ENCODE results near the gene MMP23B.

MMP23B gene

DNA sequence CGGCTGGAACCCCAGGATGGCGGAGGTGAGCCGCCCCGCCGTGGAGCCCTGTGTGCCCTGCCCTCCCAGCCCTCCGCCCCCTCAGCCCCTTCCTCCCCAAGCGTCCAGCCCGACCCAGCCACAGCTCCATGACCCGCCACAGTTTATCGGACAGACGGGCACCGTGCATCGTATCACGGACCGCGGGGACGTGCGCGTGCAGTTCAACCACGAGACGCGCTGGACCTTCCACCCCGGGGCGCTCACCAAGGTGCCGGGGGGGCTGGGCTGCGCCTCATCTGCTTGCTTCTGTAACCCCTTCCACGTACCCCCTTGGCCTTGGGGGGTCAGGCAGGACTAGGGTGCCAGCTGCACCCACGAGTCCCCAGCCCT, 6.6 kb upstream of the MMP23B start:
- TF ChIP-seq RAD21 (IDR thresholded peaks at IDR 0.05; ENCODE audit: low read depth) (no peak), TAF1 (IDR thresholded peaks at IDR 0.05; ENCODE audit: low read depth) (no peak), CEBPB (IDR thresholded peaks at IDR 0.05) (no peak)
- TF ChIP-seq, protein P1, sequence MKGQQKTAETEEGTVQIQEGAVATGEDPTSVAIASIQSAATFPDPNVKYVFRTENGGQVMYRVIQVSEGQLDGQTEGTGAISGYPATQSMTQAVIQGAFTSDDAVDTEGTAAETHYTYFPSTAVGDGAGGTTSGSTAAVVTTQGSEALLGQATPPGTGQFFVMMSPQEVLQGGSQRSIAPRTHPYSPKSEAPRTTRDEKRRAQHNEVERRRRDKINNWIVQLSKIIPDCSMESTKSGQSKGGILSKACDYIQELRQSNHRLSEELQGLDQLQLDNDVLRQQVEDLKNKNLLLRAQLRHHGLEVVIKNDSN (IDR thresholded peaks at IDR 0.05) = no peak
- TF ChIP-seq, protein P2, sequence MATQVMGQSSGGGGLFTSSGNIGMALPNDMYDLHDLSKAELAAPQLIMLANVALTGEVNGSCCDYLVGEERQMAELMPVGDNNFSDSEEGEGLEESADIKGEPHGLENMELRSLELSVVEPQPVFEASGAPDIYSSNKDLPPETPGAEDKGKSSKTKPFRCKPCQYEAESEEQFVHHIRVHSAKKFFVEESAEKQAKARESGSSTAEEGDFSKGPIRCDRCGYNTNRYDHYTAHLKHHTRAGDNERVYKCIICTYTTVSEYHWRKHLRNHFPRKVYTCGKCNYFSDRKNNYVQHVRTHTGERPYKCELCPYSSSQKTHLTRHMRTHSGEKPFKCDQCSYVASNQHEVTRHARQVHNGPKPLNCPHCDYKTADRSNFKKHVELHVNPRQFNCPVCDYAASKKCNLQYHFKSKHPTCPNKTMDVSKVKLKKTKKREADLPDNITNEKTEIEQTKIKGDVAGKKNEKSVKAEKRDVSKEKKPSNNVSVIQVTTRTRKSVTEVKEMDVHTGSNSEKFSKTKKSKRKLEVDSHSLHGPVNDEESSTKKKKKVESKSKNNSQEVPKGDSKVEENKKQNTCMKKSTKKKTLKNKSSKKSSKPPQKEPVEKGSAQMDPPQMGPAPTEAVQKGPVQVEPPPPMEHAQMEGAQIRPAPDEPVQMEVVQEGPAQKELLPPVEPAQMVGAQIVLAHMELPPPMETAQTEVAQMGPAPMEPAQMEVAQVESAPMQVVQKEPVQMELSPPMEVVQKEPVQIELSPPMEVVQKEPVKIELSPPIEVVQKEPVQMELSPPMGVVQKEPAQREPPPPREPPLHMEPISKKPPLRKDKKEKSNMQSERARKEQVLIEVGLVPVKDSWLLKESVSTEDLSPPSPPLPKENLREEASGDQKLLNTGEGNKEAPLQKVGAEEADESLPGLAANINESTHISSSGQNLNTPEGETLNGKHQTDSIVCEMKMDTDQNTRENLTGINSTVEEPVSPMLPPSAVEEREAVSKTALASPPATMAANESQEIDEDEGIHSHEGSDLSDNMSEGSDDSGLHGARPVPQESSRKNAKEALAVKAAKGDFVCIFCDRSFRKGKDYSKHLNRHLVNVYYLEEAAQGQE (IDR thresholded peaks at IDR 0.05; ENCODE audit: low read depth) = no peak

DNA sequence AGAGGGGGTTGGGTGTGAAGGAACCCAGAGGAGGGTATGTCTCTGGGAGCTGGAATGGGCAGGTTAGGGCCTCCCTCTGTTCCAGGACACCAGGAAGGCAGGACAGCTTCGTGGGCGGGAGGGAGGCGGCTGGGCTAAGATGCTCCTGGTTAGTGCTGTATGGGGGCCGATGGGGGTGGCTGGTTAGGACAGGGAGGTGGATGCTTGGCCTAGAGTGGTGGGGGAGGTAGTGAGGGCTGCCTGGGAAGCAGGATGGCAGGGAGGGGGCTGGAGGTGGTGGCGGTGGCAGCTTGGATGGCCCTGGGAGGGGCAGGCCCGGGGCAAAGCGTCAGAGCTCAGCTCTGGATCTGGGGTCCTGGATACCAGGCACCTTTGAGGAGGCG, 6.2 kb upstream of the MMP23B start:
- TF ChIP-seq TCF12 (IDR thresholded peaks at IDR 0.05; ENCODE audit: low read depth) (no peak), YY1 (IDR thresholded peaks at IDR 0.05; ENCODE audit: low read depth) (no peak), FOXM1 (IDR thresholded peaks at IDR 0.05; ENCODE audit: borderline replicate concordance, low read depth) (no peak), EP300 (IDR thresholded peaks at IDR 0.05; ENCODE audit: borderline replicate concordance) (no peak), CREB1 (IDR thresholded peaks at IDR 0.05; ENCODE audit: low read depth) (no peak), CEBPB (IDR thresholded peaks at IDR 0.05) (no peak), NFIC (IDR thresholded peaks at IDR 0.05) (no peak)
- TF ChIP-seq, protein P3, sequence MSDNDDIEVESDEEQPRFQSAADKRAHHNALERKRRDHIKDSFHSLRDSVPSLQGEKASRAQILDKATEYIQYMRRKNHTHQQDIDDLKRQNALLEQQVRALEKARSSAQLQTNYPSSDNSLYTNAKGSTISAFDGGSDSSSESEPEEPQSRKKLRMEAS (IDR thresholded peaks at IDR 0.05) = no peak
- TF ChIP-seq, protein P2 (IDR thresholded peaks at IDR 0.05; ENCODE audit: low read depth) = no peak
- TF ChIP-seq, protein P1 (IDR thresholded peaks at IDR 0.05) = no peak

DNA sequence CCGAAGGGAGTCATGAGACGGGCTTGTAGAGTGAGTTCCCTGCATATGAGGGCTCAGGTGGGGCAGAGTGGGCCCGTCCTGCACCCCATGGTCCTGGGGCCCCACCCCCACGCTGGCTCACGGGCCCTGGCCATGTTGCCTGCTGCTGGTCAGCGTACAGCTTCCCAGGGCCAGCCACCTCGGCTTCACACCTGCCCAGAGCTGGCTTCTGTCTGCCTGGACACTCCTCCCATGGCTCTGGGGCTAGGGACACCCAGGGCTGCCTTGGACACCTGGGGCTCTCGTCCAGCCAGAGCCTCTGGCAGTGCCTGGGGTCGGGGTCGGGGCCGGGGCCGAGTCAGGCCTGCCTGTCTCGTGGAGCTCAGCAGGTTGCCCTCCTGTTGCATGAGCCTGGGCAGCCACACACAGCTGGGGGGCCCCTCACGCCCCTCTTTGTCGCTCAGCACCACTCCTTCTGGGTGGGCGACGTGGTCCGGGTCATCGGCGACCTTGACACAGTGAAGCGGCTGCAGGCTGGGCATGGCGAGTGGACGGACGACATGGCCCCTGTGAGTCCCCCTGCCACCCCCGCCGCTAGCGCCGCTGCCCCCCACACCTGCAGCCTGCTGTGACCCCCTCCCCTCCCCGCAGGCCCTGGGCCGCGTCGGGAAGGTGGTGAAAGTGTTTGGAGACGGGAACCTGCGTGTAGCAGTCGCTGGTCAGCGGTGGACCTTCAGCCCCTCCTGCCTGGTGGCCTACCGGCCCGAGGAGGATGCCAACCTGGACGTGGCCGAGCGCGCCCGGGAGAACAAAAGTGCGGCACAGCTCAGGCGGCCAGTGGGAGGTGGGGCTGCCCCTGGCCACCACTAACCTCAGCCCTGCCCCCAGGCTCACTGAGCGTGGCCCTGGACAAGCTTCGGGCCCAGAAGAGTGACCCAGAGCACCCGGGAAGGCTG, 5.5 kb upstream of the MMP23B start:
- TF ChIP-seq ZBTB7A (IDR thresholded peaks at IDR 0.05; ENCODE audit: low read depth) (no peak), FOXM1 (IDR thresholded peaks at IDR 0.05; ENCODE audit: borderline replicate concordance, low read depth) (no peak), CEBPB (IDR thresholded peaks at IDR 0.05) (no peak), CREB1 (IDR thresholded peaks at IDR 0.05; ENCODE audit: low read depth) (no peak), TEAD4 (IDR thresholded peaks at IDR 0.05) (no peak)

DNA sequence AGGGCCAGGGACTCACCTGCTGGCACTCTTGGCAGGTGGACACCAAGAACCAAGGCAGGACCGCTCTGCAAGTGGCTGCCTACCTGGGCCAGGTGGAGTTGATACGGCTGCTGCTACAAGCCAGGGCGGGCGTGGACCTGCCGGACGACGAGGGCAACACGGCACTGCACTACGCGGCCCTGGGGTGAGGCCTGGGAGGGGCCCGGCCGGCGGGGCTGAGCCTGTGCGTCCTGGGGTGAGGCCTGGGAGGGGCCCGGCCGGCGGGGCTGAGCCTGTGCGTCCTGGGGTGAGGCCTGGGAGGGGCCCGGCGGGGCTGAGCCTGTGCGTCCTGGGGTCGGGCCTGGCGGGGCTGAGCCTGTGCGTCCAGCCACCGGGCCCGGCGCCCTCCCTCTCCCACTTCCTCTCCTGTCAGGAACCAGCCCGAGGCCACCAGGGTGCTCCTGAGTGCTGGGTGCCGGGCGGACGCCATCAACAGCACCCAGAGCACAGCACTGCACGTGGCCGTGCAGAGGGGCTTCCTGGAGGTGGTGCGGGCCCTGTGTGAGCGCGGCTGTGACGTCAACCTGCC, 4.6 kb upstream of the MMP23B start:
- TF ChIP-seq ZBTB7A (IDR thresholded peaks at IDR 0.05; ENCODE audit: low read depth) = no peak
- TF ChIP-seq TAF1 (IDR thresholded peaks at IDR 0.05; ENCODE audit: low read depth) = no peak
- no peak for TF ChIP-seq EGR1 (IDR thresholded peaks at IDR 0.05)
- TF ChIP-seq FOXM1 (IDR thresholded peaks at IDR 0.05; ENCODE audit: borderline replicate concordance, low read depth) = no peak
- no peak for TF ChIP-seq YY1 (IDR thresholded peaks at IDR 0.05; ENCODE audit: low read depth)
- TF ChIP-seq, protein P2 (IDR thresholded peaks at IDR 0.05; ENCODE audit: low read depth) = no peak
- TF ChIP-seq, protein P1 (IDR thresholded peaks at IDR 0.05) = no peak
- TF ChIP-seq TEAD4 (IDR thresholded peaks at IDR 0.05) = no peak
- TF ChIP-seq, protein P3 (IDR thresholded peaks at IDR 0.05) = no peak
- no peak for TF ChIP-seq RAD21 (IDR thresholded peaks at IDR 0.05; ENCODE audit: low read depth)
- no peak for TF ChIP-seq EP300 (IDR thresholded peaks at IDR 0.05; ENCODE audit: borderline replicate concordance)
- no peak for TF ChIP-seq NFIC (IDR thresholded peaks at IDR 0.05)
- TF ChIP-seq CREB1 (IDR thresholded peaks at IDR 0.05; ENCODE audit: low read depth) = no peak
- no peak for TF ChIP-seq TCF12 (IDR thresholded peaks at IDR 0.05; ENCODE audit: low read depth)
- TF ChIP-seq CEBPB (IDR thresholded peaks at IDR 0.05) = no peak

All from Ishikawa (cell line).